HepG2 (cell line): Measurements from ENCODE around the gene MRGPRF. TPM values are rescaled to one million over a fixed set of nuclear protein-coding genes. Genes with fewer than 3 reads are reported as not detected.

Experiments used
- AHDC1 ChIP-seq: sonication (generic); formaldehyde crosslinking; IDR thresholded peaks from 2 replicates; pipeline ENCODE4 v1.5.1; 2020; ENCODE audit warnings: mild to moderate bottlenecking, missing genetic modification reagents, borderline replicate concordance
- ATF7 ChIP-seq, 2 experiments: fragments of 450-650 bp in 1 of 2; sonication (generic) in 1 of 2; formaldehyde crosslinking in 1 of 2; IDR thresholded peaks; 2 replicates each; pipeline versions ENCODE4 v1.4.0 to v1.6.1; 2016 to 2020; ENCODE audit warnings: antibody characterized with exemption in 1 of 2, mild to moderate bottlenecking in 1 of 2, missing genetic modification reagents in 1 of 2
- FOSL1 ChIP-seq: sonication (generic); formaldehyde crosslinking; IDR thresholded peaks from 2 replicates; pipeline ENCODE4 v1.9.0; 2021; ENCODE audit warnings: missing genetic modification reagents, borderline replicate concordance
- GATA4 ChIP-seq: sonication (generic); IDR thresholded peaks from 2 replicates; pipeline ENCODE4 v1.6.1; 2016; ENCODE audit warnings: antibody characterized with exemption, low read depth, borderline replicate concordance
- GPBP1L1 ChIP-seq: sonication (generic); formaldehyde crosslinking; IDR thresholded peaks from 2 replicates; pipeline ENCODE4 v1.5.0; 2020; ENCODE audit warnings: mild to moderate bottlenecking, missing genetic modification reagents
- HHEX ChIP-seq: IDR thresholded peaks from 2 replicates; pipeline ENCODE4 v1.6.1; 2016; ENCODE audit warnings: control low read depth
- HNF1B ChIP-seq: sonication (generic); formaldehyde crosslinking; IDR thresholded peaks from 2 replicates; pipeline ENCODE4 v1.5.1; 2020; ENCODE audit warnings: mild to moderate bottlenecking, moderate library complexity, missing genetic modification reagents
- KDM1A ChIP-seq: IDR thresholded peaks from 2 replicates; pipeline ENCODE4 v1.6.1; 2016; ENCODE audit warnings: missing compliant biosample characterization
- MLX ChIP-seq: IDR thresholded peaks from 2 replicates; pipeline ENCODE4 v1.6.1; 2016
- MXD4 ChIP-seq: IDR thresholded peaks from 2 replicates; pipeline ENCODE4 v1.6.1; 2016; ENCODE audit warnings: mild to moderate bottlenecking, missing biosample characterization, missing genetic modification reagents
- NFE2L2 ChIP-seq: fragments of 150-350 bp; IDR thresholded peaks from 2 replicates; pipeline ENCODE4 v1.6.1; 2014; ENCODE audit warnings: low read length
- NPAS2 ChIP-seq: sonication (generic); formaldehyde crosslinking; IDR thresholded peaks from 2 replicates; pipeline ENCODE4 v1.8.0; 2022; ENCODE audit warnings: mild to moderate bottlenecking, missing genetic modification reagents, borderline replicate concordance
- NR2F1 ChIP-seq, 2 experiments: fragments of 450-650 bp in 1 of 2; formaldehyde crosslinking in 1 of 2; IDR thresholded peaks; 2 replicates each; pipeline versions ENCODE4 v1.5.0 to v1.6.1; 2016 to 2020; ENCODE audit warnings: mild to moderate bottlenecking in 1 of 2, missing compliant biosample characterization in 1 of 2, missing genetic modification reagents in 1 of 2, moderate library complexity in 1 of 2
- PRMT3 ChIP-seq: sonication (generic); formaldehyde crosslinking; IDR thresholded peaks from 2 replicates; pipeline ENCODE4 v1.8.1; 2022; ENCODE audit warnings: low read depth, mild to moderate bottlenecking, moderate library complexity, missing genetic modification reagents, borderline replicate concordance
- RFX1 ChIP-seq: fragments of 450-650 bp; IDR thresholded peaks from 2 replicates; pipeline ENCODE4 v1.6.1; 2017
- RFX5 ChIP-seq: IDR thresholded peaks from 2 replicates; pipeline ENCODE4 v1.6.1; 2011; ENCODE audit warnings: low read depth, low read length, improper control_type of control experiment
- SOX5 ChIP-seq: IDR thresholded peaks from 2 replicates; pipeline ENCODE4 v1.6.1; 2016; ENCODE audit warnings: borderline replicate concordance
- TAF15 ChIP-seq: fragments of 200-400 bp; formaldehyde crosslinking; IDR thresholded peaks from one replicate; pipeline ENCODE4 v1.6.1; 2018; ENCODE audit warnings: mild to moderate bottlenecking, low read depth, low read length; ENCODE audit not compliant: poor library complexity, severe bottlenecking
- TFDP2 ChIP-seq: sonication (generic); formaldehyde crosslinking; IDR thresholded peaks from 2 replicates; pipeline ENCODE4 v1.4.0; 2020; ENCODE audit warnings: missing genetic modification reagents
- ZFP82 ChIP-seq: sonication (generic); formaldehyde crosslinking; IDR thresholded peaks from 2 replicates; pipeline ENCODE4 v1.5.1; 2020; ENCODE audit warnings: mild to moderate bottlenecking, missing genetic modification reagents, borderline replicate concordance
- ZNF263 ChIP-seq: sonication (generic); formaldehyde crosslinking; IDR thresholded peaks from 2 replicates; pipeline ENCODE4 v1.4.0; 2020; ENCODE audit warnings: missing genetic modification reagents
- ZNF44 ChIP-seq: sonication (generic); formaldehyde crosslinking; IDR thresholded peaks from 2 replicates; pipeline ENCODE4 v1.5.1; 2020; ENCODE audit warnings: mild to moderate bottlenecking, missing genetic modification reagents
- polyA plus RNA-seq, 8 experiments: library from polyadenylated mRNA; depleted of rRNA in 3 of 8; stranded (reverse) in 7 of 8; unstranded in 1 of 8; fragments of >200 nt; fragmentation: Illumina TruSeq in 4 of 8; extraction: Trizol in 4 of 8; gene quantifications; 2 replicates each; pipeline versions ENCODE4 v1.2.1 to v1.2.3, GENCODE V29; 2011 to 2016; ENCODE audit warnings: low read depth in 4 of 8, missing spikeins in 1 of 8, mixed read lengths in 1 of 8; ENCODE audit not compliant: insufficient read depth in 1 of 8
- total RNA-seq, 5 experiments: library from RNA; depleted of rRNA; stranded (reverse); fragments of >200 nt; fragmentation: Illumina TruSeq; extraction: Trizol; gene quantifications; 2 replicates each; pipeline ENCODE4 v1.2.3, GENCODE V29; 2016; ENCODE audit warnings: low read depth in 1 of 5

Gene MRGPRF
- total and polyA plus RNA-seq, 2 of the 13 experiments (the other 11 are each of a cell fraction or from before 2014, with no cell fraction given): not detected

- TF ChIP-seq AHDC1 (CRISPR knock-in tag): no peak
- no peak for TF ChIP-seq PRMT3 (CRISPR knock-in tag)
- no peak for TF ChIP-seq MLX (CRISPR knock-in tag)
- no peak for TF ChIP-seq RFX1
- TF ChIP-seq TFDP2 (CRISPR knock-in tag): no peak
- no peak for TF ChIP-seq NPAS2
- TF ChIP-seq ZNF263 (CRISPR knock-in tag): peak; percentile 99
- TF ChIP-seq RFX5: no peak
- no peak for TF ChIP-seq ATF7 (IDR thresholded peaks at IDR 0.05)
- TF ChIP-seq ATF7 (CRISPR knock-in tag; IDR thresholded peaks at IDR 0.05): no peak
- TF ChIP-seq GPBP1L1 (CRISPR knock-in tag): no peak
- TF ChIP-seq NR2F1 (CRISPR knock-in tag; IDR thresholded peaks at IDR 0.05): no peak
- no peak for TF ChIP-seq ZFP82 (CRISPR knock-in tag)
- no peak for TF ChIP-seq FOSL1
- TF ChIP-seq GATA4: no peak
- no peak for TF ChIP-seq HNF1B (CRISPR knock-in tag)
- TF ChIP-seq SOX5: no peak
- TF ChIP-seq TAF15: no peak
- no peak for TF ChIP-seq ZNF44 (CRISPR knock-in tag)
- TF ChIP-seq NFE2L2: no peak
- no peak for TF ChIP-seq KDM1A (CRISPR knock-in tag)
- TF ChIP-seq HHEX (CRISPR knock-in tag): no peak
- TF ChIP-seq MXD4 (CRISPR knock-in tag): no peak
Observed at GRCh38 chr11:69007975-69008381, 5.1 kb downstream of the MRGPRF start (continued).
